ENCODE measurements around the gene TJP2. TPM values are rescaled to one million over a fixed set of nuclear protein-coding genes. Genes with fewer than 3 reads are reported as not detected.

Gene TJP2
- total RNA-seq, 1 donor from 2014 or later = 17.2 TPM

Other genes starting within 250 kb of the TJP2 start
- gene PRKACG, start 160.2 kb upstream of the TJP2 start, total RNA-seq = not detected
- 3.7 TPM for gene FXN, start 138.5 kb upstream of the TJP2 start, total RNA-seq
- gene ENTREP1, start 150.9 kb downstream of the TJP2 start, total RNA-seq = 15.1 TPM

All from skeletal muscle tissue (tissue), 1 donor.